ENCODE results near the gene ABLIM2. TPM values are rescaled to one million over a fixed set of nuclear protein-coding genes. Genes with fewer than 3 reads are reported as not detected.

The ABLIM2 gene
- total RNA-seq, 4 donors from 2014 or later: 5.9 to 20.0 (median 8.6) TPM

GRCh38 chr4:8171984-8172924 is 13.6 kb upstream of the ABLIM2 start:
- TF ChIP-seq CTCF (IDR thresholded peaks at IDR 0.05; ENCODE audit: low read depth): no peak

- TF ChIP-seq CTCF (IDR thresholded peaks at IDR 0.05; ENCODE audit: low read depth): no peak
Measured at GRCh38 chr4:8171266-8171665, 12.7 kb upstream of the ABLIM2 start.

- TF ChIP-seq CTCF (IDR thresholded peaks at IDR 0.05; ENCODE audit: low read depth): no peak
Measured at GRCh38 chr4:8170341-8170740, 11.7 kb upstream of the ABLIM2 start.

- no peak for TF ChIP-seq CTCF (IDR thresholded peaks at IDR 0.05; ENCODE audit: low read depth)
Measured at GRCh38 chr4:8169763-8170162, 11.2 kb upstream of the ABLIM2 start.

GRCh38 chr4:8168832-8169598 is 10.4 kb upstream of the ABLIM2 start:
- TF ChIP-seq CTCF (IDR thresholded peaks at IDR 0.05; ENCODE audit: low read depth): no peak

- TF ChIP-seq CTCF (IDR thresholded peaks at IDR 0.05; ENCODE audit: low read depth): no peak
Measured at GRCh38 chr4:8168232-8168631, 9.6 kb upstream of the ABLIM2 start.

GRCh38 chr4:8167815-8168214 is 9.2 kb upstream of the ABLIM2 start:
- no peak for TF ChIP-seq CTCF (IDR thresholded peaks at IDR 0.05; ENCODE audit: low read depth)
